ENCODE data around the gene ADRA2C.

Gene ADRA2C

DNA sequence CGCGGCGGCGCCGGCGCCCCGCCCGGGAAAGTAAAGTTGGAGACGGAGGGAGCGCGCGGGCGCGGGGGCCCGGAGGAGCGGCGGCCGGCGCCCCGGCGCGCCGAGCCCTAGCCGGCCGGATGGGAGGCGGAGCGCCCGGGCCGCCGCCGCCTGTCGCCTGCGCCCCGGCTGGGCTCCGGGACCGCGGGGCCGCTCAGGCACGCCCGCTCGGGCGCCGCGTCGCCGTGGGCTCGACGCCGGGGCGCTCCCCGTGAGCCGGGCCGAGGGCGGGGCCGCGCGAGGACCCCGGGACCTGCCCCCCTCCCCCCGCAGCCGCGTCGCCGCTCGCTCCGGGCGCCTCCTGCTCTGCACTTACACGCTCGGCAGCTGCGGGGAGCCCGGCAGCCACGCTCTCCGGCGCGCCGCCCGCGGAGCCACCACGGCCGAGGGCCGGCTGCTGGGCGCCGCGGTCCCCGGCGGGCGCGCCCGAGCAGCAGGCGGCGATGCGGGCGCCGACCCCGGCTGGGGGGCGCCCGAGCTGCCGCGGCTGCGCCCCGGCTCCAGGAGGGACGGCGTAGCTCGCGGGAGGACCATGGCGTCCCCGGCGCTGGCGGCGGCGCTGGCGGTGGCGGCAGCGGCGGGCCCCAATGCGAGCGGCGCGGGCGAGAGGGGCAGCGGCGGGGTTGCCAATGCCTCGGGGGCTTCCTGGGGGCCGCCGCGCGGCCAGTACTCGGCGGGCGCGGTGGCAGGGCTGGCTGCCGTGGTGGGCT lies at the start of gene ADRA2C:
TSS of gene ADRA2C (plus strand) at position 350 of the 749 bp plus-strand sequence. CDS start at position 572, 222 bp downstream.
- in situ Hi-C loops (cut with MboI; ENCODE audit: low pct_unique_long_range_greater_than_20kb, low sequenced_read_pairs, unreplicated experiment), result no loop called here
- TF ChIP-seq, protein P1, sequence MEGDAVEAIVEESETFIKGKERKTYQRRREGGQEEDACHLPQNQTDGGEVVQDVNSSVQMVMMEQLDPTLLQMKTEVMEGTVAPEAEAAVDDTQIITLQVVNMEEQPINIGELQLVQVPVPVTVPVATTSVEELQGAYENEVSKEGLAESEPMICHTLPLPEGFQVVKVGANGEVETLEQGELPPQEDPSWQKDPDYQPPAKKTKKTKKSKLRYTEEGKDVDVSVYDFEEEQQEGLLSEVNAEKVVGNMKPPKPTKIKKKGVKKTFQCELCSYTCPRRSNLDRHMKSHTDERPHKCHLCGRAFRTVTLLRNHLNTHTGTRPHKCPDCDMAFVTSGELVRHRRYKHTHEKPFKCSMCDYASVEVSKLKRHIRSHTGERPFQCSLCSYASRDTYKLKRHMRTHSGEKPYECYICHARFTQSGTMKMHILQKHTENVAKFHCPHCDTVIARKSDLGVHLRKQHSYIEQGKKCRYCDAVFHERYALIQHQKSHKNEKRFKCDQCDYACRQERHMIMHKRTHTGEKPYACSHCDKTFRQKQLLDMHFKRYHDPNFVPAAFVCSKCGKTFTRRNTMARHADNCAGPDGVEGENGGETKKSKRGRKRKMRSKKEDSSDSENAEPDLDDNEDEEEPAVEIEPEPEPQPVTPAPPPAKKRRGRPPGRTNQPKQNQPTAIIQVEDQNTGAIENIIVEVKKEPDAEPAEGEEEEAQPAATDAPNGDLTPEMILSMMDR (IDR thresholded peaks at IDR 0.05; ENCODE audit: extremely low read depth, insufficient read depth, missing control alignments), result no peak
- DNase-seq (ENCODE audit: low spot score), result peak; percentile 76

DNA sequence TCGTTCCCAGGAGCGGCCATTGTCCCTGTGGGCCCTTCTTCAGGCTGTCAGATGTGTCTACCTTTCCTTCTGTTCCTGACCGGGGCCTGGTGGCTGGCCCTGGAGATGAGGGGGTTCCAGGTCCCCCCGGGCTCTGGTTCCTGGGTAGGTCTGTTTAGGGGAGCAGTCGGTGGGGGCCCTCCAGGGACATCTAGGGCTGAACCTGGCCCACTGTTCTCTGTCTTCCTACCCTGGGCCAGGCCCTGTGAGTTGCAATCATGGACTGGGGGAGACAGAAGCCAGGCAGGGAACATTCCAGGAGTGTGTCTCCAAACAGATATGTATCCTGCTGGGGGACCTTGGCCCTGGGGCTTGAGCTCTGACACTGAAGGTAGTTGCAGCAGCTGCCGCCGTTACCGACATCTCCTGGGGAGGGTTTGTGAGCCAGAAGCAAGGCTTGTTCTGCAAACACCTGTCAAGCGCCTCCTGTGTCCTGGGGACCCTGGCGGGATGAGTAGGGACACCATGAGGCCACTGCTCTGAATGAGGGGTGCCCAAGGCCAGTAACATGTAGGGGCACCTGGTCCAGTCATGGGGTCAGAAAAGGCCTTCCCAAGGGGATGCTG lies 49.5 kb upstream of the ADRA2C start:
- DNase-seq (ENCODE audit: low spot score), result no peak
- TF ChIP-seq, protein P1 (IDR thresholded peaks at IDR 0.05; ENCODE audit: extremely low read depth, insufficient read depth, missing control alignments), result no peak
- in situ Hi-C loops (cut with MboI; ENCODE audit: low pct_unique_long_range_greater_than_20kb, low sequenced_read_pairs, unreplicated experiment), result no loop called here

DNA sequence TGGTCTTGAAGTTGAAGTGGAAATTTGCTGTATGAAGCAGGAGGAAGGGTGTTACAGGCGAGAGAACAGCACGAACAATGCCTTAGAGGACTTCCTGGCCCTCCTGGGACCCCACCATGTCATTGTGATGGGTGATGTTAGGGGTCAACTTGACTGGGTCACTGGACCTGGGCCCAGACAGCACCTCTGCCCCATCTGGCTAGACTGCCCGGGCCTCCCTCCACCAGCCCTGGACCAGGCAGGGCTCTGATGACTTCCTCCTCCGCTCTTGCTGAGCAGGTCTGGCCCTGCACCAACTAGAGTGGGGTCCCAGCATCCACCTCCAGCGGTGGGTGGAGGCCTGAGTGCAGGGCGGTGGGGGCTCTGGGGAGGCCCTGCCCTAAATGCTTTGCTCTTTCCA lies 48.9 kb upstream of the ADRA2C start:
- in situ Hi-C loops (cut with MboI; ENCODE audit: low pct_unique_long_range_greater_than_20kb, low sequenced_read_pairs, unreplicated experiment), result no loop called here
- TF ChIP-seq, protein P1 (IDR thresholded peaks at IDR 0.05; ENCODE audit: extremely low read depth, insufficient read depth, missing control alignments), result no peak
- DNase-seq (ENCODE audit: low spot score), result no peak

DNA sequence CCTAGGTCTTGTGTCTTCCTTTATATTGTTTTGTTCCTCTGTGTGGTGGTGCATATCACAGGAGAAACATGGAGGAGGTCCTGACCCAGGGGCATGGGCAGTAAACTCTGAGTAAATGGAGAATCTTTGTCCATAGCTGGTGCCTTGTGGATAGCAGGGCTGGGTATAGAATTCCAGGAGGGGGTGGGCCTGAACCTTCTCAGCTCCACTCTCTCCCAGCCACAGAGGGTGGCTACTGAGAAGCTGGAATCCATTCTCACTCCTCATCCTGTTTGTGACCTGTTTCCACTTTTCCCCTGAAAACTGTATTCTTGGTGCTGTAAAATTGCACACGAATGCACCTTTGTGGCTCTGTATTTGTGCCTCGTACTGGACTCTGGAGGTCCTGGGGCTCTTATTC lies 47.7 kb upstream of the ADRA2C start:
- DNase-seq (ENCODE audit: low spot score), result no peak
- in situ Hi-C loops (cut with MboI; ENCODE audit: low pct_unique_long_range_greater_than_20kb, low sequenced_read_pairs, unreplicated experiment), result no loop called here
- TF ChIP-seq, protein P1 (IDR thresholded peaks at IDR 0.05; ENCODE audit: extremely low read depth, insufficient read depth, missing control alignments), result no peak

DNA sequence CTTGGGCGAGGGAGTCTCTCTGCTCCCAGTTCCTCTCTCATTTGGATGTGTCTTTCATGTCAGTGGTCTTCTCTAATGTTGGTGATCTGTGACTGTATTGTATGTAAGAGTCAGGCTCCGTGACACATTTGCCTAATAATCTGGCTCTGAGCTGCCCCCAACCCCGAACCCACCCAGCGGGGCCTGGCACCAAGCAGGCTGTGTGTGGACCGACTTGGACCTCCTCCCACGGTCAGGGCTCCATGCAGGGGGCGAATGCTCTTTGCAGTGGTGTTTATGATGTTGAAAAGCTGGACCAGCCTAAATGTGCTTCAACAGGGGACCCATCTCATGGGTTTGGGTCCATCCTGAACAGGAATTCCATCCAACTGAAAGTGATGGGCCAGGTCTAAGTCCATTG lies 47.0 kb upstream of the ADRA2C start:
- in situ Hi-C loops (cut with MboI; ENCODE audit: low pct_unique_long_range_greater_than_20kb, low sequenced_read_pairs, unreplicated experiment), result no loop called here
- TF ChIP-seq, protein P1 (IDR thresholded peaks at IDR 0.05; ENCODE audit: extremely low read depth, insufficient read depth, missing control alignments), result no peak

DNA sequence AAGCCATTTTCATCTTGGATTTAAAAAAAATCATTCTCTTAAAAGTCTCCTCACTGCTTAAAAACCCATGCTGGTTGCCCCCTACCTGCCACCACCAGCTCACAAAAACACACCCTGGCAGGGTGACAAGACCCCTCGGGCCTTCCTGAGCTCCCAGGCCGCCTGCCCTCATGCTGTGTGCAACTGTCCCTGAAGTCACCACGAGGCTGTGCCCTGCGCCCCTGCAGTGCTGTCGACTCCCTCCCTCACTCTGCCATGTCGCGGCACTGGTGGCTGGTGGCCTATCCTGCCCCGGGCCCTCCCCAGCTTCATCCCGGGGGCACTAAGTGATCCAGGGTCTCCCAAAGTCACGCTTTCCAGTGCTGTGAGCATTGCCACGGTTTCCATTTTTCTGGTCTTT lies 46.3 kb upstream of the ADRA2C start:
- no peak for DNase-seq (ENCODE audit: low spot score)
- TF ChIP-seq, protein P1 (IDR thresholded peaks at IDR 0.05; ENCODE audit: extremely low read depth, insufficient read depth, missing control alignments), result no peak
- in situ Hi-C loops (cut with MboI; ENCODE audit: low pct_unique_long_range_greater_than_20kb, low sequenced_read_pairs, unreplicated experiment), result no loop called here

More for the DNA sequence above, 47.0 kb upstream of the ADRA2C start:
- no peak for DNase-seq (ENCODE audit: low spot score)

All from GM13977 (cell line).